Measurements from ENCODE around the gene OLFML1.

Gene OLFML1

DNA sequence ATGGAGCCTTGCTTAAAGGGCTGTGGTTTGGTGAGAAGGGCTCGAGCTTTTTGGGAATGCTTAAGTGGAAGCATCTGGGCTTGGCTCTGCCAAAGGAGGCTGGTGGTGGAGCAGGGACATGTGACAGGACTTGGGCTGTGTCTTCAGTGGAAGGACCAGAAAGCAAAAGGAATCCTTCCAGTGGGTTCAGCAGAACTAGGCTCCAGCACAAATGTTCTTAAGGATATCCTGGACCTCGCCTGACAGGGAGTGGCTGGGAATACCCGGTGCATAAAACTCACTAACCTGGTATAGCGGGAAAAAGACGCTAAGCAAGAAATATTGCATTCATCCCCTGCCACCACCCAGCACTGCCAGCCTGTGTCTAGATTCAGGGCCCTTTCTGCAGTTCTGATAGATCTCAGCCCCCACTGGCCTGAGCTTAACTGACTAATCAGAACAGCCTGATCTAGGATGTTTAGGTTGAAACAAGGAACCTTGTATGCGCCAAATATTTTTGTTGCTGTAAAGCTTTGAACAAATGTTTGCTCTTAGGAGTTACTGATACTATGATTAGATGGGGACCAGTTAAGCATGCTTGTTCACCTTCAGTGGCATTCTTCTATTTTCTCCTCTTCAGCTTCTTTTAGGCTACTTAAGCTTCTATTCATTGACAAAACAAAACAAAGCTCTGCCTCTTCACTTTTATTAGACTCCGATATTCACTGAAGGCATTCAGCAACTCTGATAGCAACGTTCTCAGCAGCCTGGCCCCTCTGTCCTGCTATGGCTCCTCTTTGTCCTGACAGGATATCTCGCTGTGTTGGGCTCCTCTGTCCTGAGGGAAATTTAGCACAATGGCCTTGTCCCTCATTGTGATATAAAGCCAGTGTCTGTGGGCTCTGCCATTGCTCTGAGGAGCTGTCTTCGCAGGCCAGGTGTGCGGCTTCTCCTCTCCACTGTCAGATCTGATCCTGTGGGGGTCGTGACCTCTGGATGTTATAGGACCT is 53.5 kb downstream of the OLFML1 start:
- TF ChIP-seq, protein P1, sequence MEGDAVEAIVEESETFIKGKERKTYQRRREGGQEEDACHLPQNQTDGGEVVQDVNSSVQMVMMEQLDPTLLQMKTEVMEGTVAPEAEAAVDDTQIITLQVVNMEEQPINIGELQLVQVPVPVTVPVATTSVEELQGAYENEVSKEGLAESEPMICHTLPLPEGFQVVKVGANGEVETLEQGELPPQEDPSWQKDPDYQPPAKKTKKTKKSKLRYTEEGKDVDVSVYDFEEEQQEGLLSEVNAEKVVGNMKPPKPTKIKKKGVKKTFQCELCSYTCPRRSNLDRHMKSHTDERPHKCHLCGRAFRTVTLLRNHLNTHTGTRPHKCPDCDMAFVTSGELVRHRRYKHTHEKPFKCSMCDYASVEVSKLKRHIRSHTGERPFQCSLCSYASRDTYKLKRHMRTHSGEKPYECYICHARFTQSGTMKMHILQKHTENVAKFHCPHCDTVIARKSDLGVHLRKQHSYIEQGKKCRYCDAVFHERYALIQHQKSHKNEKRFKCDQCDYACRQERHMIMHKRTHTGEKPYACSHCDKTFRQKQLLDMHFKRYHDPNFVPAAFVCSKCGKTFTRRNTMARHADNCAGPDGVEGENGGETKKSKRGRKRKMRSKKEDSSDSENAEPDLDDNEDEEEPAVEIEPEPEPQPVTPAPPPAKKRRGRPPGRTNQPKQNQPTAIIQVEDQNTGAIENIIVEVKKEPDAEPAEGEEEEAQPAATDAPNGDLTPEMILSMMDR (IDR thresholded peaks at IDR 0.05; ENCODE audit: low read depth, low read length), result no peak
- no peak overlapping the region for H3K4me3 ChIP-seq (ENCODE audit: low read depth, low read length)
- DNase-seq (ENCODE audit: low read depth, low spot score), result no peak
- in situ Hi-C loops (cut with HindIII; ENCODE audit: low sequenced_read_pairs), result no loop called here

DNA sequence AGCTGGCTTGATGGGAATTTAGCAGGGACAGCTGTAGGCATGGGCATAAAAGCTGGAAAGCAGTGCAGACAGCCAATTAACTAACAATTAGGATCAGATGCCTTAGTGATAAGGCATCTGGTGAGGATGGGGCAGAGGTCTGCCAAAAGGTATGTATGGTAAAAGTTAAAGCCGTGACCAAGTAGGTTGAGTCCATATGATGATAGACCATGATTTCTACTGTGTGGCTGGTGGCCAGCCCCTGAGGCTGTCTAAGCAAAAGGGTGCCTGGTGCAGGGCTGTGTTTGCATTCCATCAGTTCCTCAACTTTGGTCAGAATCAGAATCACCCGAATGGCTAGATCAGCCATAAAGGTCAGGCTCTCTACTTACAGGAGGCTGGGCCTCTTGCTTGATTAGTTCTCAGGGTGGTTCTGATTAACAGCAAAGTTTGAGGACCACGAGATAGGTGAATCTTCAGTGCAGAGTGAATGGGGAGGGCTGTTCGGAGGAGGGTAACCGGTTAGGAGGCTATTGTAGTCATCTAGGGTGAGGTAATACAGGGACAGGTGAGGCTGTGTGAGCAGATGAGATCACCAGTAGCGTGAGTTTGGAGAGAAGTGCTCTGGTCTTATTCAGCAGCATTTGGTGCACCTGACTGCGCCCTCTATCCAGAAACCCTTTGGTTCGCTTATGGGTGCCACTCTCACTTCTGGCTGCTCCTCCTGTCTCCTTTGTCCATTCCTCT is 55.7 kb downstream of the OLFML1 start:
- DNase-seq (ENCODE audit: low read depth, low spot score), result no peak
- TF ChIP-seq, protein P1 (IDR thresholded peaks at IDR 0.05; ENCODE audit: low read depth, low read length), result no peak
- H3K4me3 ChIP-seq (ENCODE audit: low read depth, low read length), result no peak overlapping the region
- in situ Hi-C loops (cut with HindIII; ENCODE audit: low sequenced_read_pairs), result no loop called here

DNA sequence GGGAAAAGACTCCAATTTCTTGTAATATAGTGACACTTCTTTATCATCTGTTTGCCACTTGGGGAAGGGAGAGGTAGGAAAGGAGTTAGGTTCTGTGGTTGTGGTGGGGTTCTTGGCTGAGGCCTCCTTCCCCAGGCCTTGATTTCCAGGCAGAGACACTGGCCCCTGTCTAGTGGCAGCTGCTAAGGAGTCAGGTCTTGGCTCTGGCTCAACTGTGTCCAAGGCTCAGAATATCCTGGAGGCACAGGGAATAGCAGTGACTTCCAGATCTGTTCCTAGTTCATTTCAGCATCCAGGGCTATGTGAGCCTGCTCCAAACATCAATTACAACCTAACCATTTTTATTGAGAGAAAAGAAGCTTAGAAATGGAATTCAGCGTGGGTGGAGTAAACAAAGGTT is 58.0 kb downstream of the OLFML1 start:
- no peak for DNase-seq (ENCODE audit: low read depth, low spot score)
- in situ Hi-C loops (cut with HindIII; ENCODE audit: low sequenced_read_pairs), result no loop called here
- no peak overlapping the region for H3K4me3 ChIP-seq (ENCODE audit: low read depth, low read length)

DNA sequence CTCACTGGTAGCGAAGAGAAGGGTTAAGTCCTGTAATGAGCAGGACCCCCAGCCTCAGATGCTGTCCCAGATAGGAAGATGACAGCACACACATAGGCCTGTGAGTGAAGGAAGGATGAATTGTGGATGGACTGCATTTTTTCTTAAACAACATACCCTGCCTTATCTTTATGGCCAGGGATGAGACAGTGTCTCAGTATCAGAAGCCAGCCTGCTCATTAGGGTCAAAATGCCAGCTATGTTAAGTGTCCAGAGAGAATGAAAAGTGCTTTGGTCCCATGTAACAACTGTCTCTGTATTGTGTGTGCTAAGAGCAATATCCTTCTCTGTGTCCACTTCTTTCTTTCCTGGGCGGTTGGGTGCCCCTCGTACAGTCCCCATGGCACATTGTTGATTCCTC is 58.7 kb downstream of the OLFML1 start:
- in situ Hi-C loops (cut with HindIII; ENCODE audit: low sequenced_read_pairs), result no loop called here

More for the DNA sequence above, 58.0 kb downstream of the OLFML1 start:
- TF ChIP-seq, protein P1 (IDR thresholded peaks at IDR 0.05; ENCODE audit: low read depth, low read length), result no peak

DNA sequence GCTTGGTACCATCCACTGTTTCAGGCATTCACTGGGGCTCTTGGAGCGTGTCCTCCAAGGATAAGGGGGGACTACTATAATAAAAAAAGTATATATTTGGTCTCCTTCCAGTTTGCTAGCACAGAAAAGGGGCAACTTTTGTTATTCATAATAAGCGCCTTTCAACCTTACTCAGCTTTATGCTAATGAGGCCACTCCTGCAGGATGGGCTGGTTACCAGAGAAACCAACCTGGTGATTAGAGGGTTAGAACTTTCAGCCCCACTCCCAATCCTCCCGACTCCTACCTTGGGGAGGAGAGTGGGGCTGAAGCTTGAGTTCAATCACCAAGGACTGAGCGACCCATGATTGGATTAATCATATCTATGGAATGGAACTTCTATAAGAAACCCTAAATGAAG is 60.3 kb downstream of the OLFML1 start:
- TF ChIP-seq, protein P1 (IDR thresholded peaks at IDR 0.05; ENCODE audit: low read depth, low read length), result no peak
- no peak overlapping the region for H3K4me3 ChIP-seq (ENCODE audit: low read depth, low read length)
- in situ Hi-C loops (cut with HindIII; ENCODE audit: low sequenced_read_pairs), result no loop called here
- no peak for DNase-seq (ENCODE audit: low read depth, low spot score)

More for the DNA sequence above, 58.7 kb downstream of the OLFML1 start:
- TF ChIP-seq, protein P1 (IDR thresholded peaks at IDR 0.05; ENCODE audit: low read depth, low read length), result no peak
- no peak for DNase-seq (ENCODE audit: low read depth, low spot score)
- no peak overlapping the region for H3K4me3 ChIP-seq (ENCODE audit: low read depth, low read length)

DNA sequence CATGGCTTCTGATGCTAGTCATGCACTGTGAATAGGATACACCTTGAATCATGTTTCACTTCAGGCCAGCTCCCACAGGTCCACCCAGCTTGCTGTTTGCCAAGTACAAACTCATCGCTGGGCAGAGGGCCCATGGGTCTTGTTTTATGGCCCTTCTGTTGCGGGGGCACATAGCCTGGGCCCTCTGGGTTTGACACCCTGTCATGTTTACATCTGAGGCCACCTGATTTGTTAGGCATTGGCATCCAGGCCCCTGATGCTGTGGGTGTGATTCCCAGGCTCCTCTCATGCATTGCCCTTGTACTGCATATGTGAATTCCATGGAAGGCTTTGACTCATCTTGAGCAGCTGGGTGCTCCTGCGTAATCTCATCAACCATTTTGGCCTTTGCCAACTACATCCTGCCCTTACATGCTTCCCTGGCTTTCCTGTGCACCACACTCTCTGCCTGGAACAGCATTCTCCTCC is 61.1 kb downstream of the OLFML1 start:
- DNase-seq (ENCODE audit: low read depth, low spot score), result no peak
- no peak overlapping the region for H3K4me3 ChIP-seq (ENCODE audit: low read depth, low read length)
- in situ Hi-C loops (cut with HindIII; ENCODE audit: low sequenced_read_pairs), result no loop called here
- TF ChIP-seq, protein P1 (IDR thresholded peaks at IDR 0.05; ENCODE audit: low read depth, low read length), result no peak
